Vagina (tissue), 2 donors: ENCODE results near the gene TMEM165. TPM values are rescaled to one million over a fixed set of nuclear protein-coding genes. Genes with fewer than 3 reads are reported as not detected.

ENCODE experiments used
- DNase-seq, 2 donors: peaks; one replicate each; pipeline ENCODE4 v3.0.0-alpha.2; 2017; ENCODE audit errors: extremely low spot score in 2 of 2
- H3K27ac ChIP-seq: fragments of 200-600 bp; sonication (generic); one replicate; pipeline ENCODE4 v1.5.1; 2019
- H3K27me3 ChIP-seq: fragments of 200-600 bp; sonication (generic); one replicate; pipeline ENCODE4 v1.5.1; 2019
- H3K36me3 ChIP-seq, 2 donors: fragments of 200-600 bp; sonication (generic); one replicate each; pipeline ENCODE4 v1.5.1; 2017 to 2019
- H3K4me1 ChIP-seq: fragments of 200-600 bp; sonication (generic); one replicate; pipeline ENCODE4 v1.5.1; 2019
- H3K4me3 ChIP-seq, 2 donors: fragments of 200-600 bp; sonication (generic); 1 replicate in 1 of 2; 2 replicates in 1 of 2; pipeline ENCODE4 v1.5.1; 2016 to 2019
- H3K9me3 ChIP-seq: fragments of 200-600 bp; sonication (generic); one replicate; pipeline ENCODE4 v1.5.1; 2019
- CTCF ChIP-seq, 3 experiments: fragments of 450-650 bp in 2 of 3; fragments of 200-600 bp in 1 of 3; sonication (generic) in 1 of 3; IDR thresholded peaks; one replicate each; pipeline ENCODE4 v1.5.1; 2017 to 2019; ENCODE audit warnings: antibody characterized with exemption in 3 of 3, mild to moderate bottlenecking in 2 of 3, moderate library complexity in 2 of 3
- POLR2A ChIP-seq, 2 donors: fragments of 450-650 bp; IDR thresholded peaks; one replicate each; pipeline ENCODE4 v1.6.1; 2017; ENCODE audit warnings: antibody characterized with exemption in 2 of 2, mild to moderate bottlenecking in 2 of 2, moderate library complexity in 2 of 2
- POLR2AphosphoS5 ChIP-seq, 2 donors: sonication (generic); formaldehyde crosslinking; IDR thresholded peaks; one replicate each; pipeline ENCODE4 v1.9.0; 2017; ENCODE audit warnings: antibody characterized with exemption in 2 of 2, mild to moderate bottlenecking in 2 of 2, low read depth in 1 of 2; ENCODE audit not compliant: insufficient read depth in 1 of 2
- intact Hi-C: fragments of 100-400 bp; cut with DNase I; formaldehyde crosslinking; loops from one replicate; pipeline ENCODE4 v1.15.1; 2023
- total RNA-seq: library from RNA; depleted of rRNA; stranded (reverse); fragments of >200 nt; gene quantifications from one replicate; pipeline ENCODE4 v1.2.3, GENCODE V29; 2016

TMEM165 gene
- total RNA-seq, 1 donor from 2014 or later, result 171 TPM

GRCh38 chr4:55386840-55387239 is 8.9 kb upstream of the TMEM165 start:
- DNase-seq, result no peak
- H3K27ac ChIP-seq, result no peak overlapping the region
- no peaks in the 10 kb centered on the region for H3K4me1 ChIP-seq
- intact Hi-C loops, result no loop called here
- H3K36me3 ChIP-seq, result no peaks in the 10 kb centered on the region
- H3K9me3 ChIP-seq, result no peaks in the 10 kb centered on the region
- H3K27me3 ChIP-seq, result no peaks in the 10 kb centered on the region
- H3K4me3 ChIP-seq, result no peak overlapping the region
- no peak for TF ChIP-seq POLR2A (IDR thresholded peaks at IDR 0.05)
- no peak for TF ChIP-seq POLR2AphosphoS5 (IDR thresholded peaks at IDR 0.05; ENCODE audit: insufficient read depth in 1 of 2, low read depth in 1 of 2)
- TF ChIP-seq CTCF (IDR thresholded peaks at IDR 0.05), result no peak

DNA sequence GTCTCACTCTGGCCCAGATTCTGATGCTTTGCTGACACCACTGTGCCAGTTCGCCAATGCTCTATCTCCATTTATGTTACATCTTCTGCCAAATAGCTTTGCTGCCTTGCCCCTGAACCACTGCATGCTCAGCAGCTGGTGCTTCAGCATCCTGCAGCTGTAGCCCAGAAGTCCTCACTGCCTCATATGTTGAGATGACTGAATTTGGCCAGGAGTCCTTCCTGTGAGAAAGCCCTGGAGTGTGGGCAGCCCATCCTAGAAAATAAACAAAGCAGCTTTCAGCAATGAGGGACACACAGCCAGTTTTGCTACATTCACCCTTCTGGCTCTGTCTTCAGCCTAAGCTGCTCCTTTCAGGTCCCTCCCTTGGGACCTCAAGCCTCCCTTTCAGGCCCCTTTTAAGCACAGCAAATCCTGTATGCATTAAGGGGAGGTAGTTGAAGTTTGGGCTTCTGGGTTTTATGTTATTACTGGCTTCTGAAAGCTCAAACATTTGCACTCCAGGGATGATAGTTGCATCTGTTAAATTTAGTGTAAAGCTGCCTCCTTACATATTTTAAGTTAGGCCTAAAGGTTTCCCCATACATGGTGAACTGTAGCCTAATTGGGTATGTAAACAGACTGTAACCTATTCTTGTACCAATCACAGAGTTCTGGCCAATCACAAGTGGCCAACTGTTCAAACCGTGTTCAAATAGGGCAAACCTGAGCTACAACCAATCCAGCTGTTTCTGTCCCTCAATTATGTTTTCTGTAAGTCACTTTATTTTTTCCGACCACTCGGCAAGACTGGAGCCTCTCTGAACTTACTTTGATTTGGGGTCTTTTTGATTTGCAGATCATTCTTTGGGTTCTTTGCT is 2.1 kb upstream of the TMEM165 start:
- Histone ChIP-seq H3K4me3 (no peak overlapping the region), H3K36me3 (no peaks in the 10 kb centered on the region), H3K9me3 (no peaks in the 10 kb centered on the region), H3K27ac (no peak overlapping the region), H3K4me1 (peaks cover 16% of the 10 kb centered on the region), H3K27me3 (no peaks in the 10 kb centered on the region)
- TF ChIP-seq POLR2A (IDR thresholded peaks at IDR 0.05) (no peak), POLR2AphosphoS5 (IDR thresholded peaks at IDR 0.05; ENCODE audit: insufficient read depth in 1 of 2, low read depth in 1 of 2) (no peak), CTCF (IDR thresholded peaks at IDR 0.05) (no peak)
- no peak for DNase-seq
- intact Hi-C loops, result loop anchor here (10.0 kb wide), 1 partner anchor 49 kb away; the partner anchor contains the start of gene SRD5A3

- Histone ChIP-seq H3K36me3 (no peaks in the 10 kb centered on the region), H3K27ac (peak overlapping the region; percentile 99), H3K4me3 (peak overlapping the region; percentile 86 to 95), H3K27me3 (no peaks in the 10 kb centered on the region), H3K4me1 (peaks cover 26% of the 10 kb centered on the region), H3K9me3 (no peaks in the 10 kb centered on the region)
- DNase-seq, result no peak
- intact Hi-C loops, result loop anchor here (10.0 kb wide), 1 partner anchor 50 kb away; the partner anchor contains the start of gene SRD5A3
- TF ChIP-seq POLR2AphosphoS5 (IDR thresholded peaks at IDR 0.05; ENCODE audit: insufficient read depth in 1 of 2, low read depth in 1 of 2) (no peak), CTCF (IDR thresholded peaks at IDR 0.05) (no peak), POLR2A (IDR thresholded peaks at IDR 0.05) (no peak)
Observed at GRCh38 chr4:55395218-55395528, 584 bp upstream of the TMEM165 start.

GRCh38 chr4:55396308-55397125 is 760 bp downstream of the TMEM165 start:
- peak overlapping the region; percentile 99 for H3K27ac ChIP-seq
- H3K9me3 ChIP-seq, result no peaks in the 10 kb centered on the region
- no peaks in the 10 kb centered on the region for H3K36me3 ChIP-seq
- H3K27me3 ChIP-seq, result no peaks in the 10 kb centered on the region
- DNase-seq, result no peak
- H3K4me1 ChIP-seq, result peaks cover 38% of the 10 kb centered on the region
- peak in 1 of 2 donors; percentile 60 for TF ChIP-seq POLR2AphosphoS5 (IDR thresholded peaks at IDR 0.05; ENCODE audit: insufficient read depth in 1 of 2, low read depth in 1 of 2)
- no peak for TF ChIP-seq CTCF (IDR thresholded peaks at IDR 0.05)
- TF ChIP-seq POLR2A (IDR thresholded peaks at IDR 0.05), result no peak
- intact Hi-C loops, result loop anchor here (2.0 to 10.0 kb wide), 3 partner anchors 36 to 150 kb away; partner anchors contain the start of genes CLOCK and SRD5A3
- H3K4me3 ChIP-seq, result peak overlapping the region; percentile 86 to 95
